PC-3 (cell line): Measurements from ENCODE around the gene CFTR.

Experiments
- EZH2 ChIP-seq: fragments of 300-600 bp; sonication (generic); IDR thresholded peaks from one replicate; pipeline ENCODE4 v1.6.1; 2017; ENCODE audit warnings: antibody characterized with exemption, mild to moderate bottlenecking, low read length; ENCODE audit not compliant: unreplicated experiment
- EZH2phosphoT487 ChIP-seq: fragments of 300-600 bp; sonication (generic); IDR thresholded peaks from 2 replicates; pipeline ENCODE4 v1.6.1; 2018; ENCODE audit warnings: mild to moderate bottlenecking, antibody characterized with exemption, low read length, borderline replicate concordance
- TF ChIP-seq, protein P1 (sequence below): fragments of 300-600 bp; sonication (generic); conservative IDR thresholded peaks from 2 replicates; pipeline ENCODE4 v1.5.1; 2017; ENCODE audit warnings: antibody characterized with exemption, low read depth, mild to moderate bottlenecking, low read length

DNA sequence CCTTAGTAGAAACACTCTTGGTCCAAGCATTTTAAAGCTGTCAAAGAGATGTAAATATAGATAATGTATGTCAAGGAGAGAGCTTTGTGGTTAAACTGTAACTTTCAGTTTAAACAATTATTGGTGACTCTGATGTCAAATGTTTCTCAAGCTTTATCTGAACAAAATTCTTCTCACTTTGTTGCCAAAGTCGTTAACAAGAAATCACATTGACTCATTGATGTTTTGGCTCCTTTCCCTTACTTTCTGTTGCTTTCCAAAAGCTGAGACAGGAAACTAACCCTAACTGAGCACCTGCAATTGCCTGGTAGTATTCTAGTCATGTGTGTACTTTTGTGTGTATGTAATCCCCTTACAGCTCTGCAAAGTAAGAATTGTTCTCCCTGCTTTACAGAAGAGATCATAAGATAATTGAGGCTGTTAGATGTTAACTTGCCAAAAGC, 108.5 kb downstream of the CFTR start:
- TF ChIP-seq EZH2phosphoT487 (no peak), EZH2 (no peak)
- TF ChIP-seq, protein P1, sequence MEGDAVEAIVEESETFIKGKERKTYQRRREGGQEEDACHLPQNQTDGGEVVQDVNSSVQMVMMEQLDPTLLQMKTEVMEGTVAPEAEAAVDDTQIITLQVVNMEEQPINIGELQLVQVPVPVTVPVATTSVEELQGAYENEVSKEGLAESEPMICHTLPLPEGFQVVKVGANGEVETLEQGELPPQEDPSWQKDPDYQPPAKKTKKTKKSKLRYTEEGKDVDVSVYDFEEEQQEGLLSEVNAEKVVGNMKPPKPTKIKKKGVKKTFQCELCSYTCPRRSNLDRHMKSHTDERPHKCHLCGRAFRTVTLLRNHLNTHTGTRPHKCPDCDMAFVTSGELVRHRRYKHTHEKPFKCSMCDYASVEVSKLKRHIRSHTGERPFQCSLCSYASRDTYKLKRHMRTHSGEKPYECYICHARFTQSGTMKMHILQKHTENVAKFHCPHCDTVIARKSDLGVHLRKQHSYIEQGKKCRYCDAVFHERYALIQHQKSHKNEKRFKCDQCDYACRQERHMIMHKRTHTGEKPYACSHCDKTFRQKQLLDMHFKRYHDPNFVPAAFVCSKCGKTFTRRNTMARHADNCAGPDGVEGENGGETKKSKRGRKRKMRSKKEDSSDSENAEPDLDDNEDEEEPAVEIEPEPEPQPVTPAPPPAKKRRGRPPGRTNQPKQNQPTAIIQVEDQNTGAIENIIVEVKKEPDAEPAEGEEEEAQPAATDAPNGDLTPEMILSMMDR, result no peak
